NCI-H460 (cell line): ENCODE data around the gene DND1. TPM values are rescaled to one million over a fixed set of nuclear protein-coding genes. Genes with fewer than 3 reads are reported as not detected.
"Not testable (repeated sequence)": the region's sequence is repeated elsewhere in the genome, so short reads cannot be mapped to it uniquely, and the experiment has no call there.

Experiments used
- DNase-seq: peaks from one replicate; pipeline ENCODE4 v3.0.0-alpha.2; 2016; ENCODE audit warnings: low read depth; ENCODE audit errors: extremely low read depth
- small RNA-seq, 2 experiments: library from RNA; depleted of rRNA; stranded (forward); fragments of <200 nt; gene quantifications; one replicate each; pipeline ENCODE3, GENCODE V24; 2014
- total RNA-seq: library from RNA; depleted of rRNA; stranded (reverse); fragments of >200 nt; shearing (Covaris generic); gene quantifications from 2 replicates; pipeline ENCODE4 v1.2.3, GENCODE V29; 2014; rRNA removed

DND1 gene
- total RNA-seq, 1 experiment from 2014 or later, result 0.77 TPM

DNA sequence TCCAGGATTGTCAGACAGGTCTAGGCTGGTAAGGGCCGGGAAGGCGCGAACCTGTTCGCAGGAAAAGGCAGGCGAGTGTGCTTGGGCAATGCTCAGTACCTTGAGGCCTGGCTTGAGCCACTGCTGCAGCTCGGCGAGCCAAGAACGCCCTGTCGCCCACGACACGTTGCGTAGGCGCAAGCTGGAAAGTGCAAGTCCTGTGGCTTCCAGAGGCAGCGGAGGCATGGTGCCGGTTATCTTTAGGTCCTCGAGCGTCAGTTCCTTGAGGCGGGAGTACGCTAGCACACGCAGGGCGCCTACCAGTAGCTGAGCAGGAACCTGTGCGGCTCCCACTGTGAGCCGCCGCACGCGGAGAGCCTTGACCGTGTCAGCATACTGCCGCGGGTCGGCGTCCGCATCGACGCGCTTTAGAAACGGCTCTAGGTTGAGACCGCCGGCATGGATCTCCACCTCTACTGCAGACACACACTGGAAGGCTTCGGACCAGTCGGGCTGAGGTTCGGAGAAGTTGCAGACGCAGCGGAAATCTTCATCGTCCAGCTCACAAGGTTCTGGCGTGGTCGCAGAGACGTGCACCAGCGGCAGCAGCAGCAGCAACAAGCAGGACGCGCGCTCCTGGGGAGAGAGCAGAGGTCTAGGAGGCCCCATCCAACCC is 40.9 kb downstream of the DND1 start:
- no peak for DNase-seq

DNA sequence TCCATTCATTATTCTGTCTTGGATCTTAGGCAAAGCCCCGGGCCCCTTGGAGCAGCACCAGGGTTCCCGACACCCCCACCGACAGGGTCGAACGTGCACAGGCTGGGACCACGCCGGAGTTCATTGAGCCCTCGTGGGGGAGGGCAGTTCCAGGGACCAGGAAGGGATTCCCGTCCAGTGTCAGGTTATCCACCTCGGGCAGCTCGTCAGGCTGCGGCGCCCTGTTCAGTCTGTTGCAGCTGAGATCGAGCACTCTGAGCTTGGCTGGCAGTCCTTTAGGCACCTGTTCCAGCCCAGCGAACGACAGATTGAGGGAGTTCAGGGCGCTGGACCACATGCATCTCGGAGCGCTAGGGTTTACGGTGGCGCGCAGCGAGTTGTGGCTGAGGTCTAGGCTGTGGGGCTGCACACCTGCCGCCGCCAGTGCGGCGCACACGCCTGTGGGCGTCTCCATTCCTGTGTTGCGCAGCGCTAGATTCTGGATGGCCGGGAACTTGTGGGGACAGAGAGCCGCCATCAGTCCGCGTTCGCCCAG is 41.5 kb downstream of the DND1 start:
- DNase-seq, result no peak

DNA sequence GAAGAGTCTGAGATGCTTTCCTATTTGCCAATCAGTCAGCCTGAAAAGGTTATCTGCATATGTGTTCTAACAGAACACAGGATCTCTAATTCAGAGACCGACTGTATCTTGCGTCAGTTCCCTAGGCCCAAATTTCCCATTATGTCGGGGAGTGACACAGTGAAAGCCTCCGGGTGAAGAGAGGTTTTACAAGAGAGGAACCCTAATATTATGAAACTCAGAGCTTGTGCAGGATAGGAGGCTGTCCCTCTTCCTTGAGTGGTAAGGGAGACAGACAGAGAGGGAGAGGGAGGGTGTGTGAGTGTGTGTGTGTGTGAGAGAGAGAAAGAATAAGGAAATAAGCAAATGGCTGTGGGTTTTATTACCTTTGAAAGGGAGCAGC is 42.3 kb downstream of the DND1 start:
- DNase-seq, result no peak

DNA sequence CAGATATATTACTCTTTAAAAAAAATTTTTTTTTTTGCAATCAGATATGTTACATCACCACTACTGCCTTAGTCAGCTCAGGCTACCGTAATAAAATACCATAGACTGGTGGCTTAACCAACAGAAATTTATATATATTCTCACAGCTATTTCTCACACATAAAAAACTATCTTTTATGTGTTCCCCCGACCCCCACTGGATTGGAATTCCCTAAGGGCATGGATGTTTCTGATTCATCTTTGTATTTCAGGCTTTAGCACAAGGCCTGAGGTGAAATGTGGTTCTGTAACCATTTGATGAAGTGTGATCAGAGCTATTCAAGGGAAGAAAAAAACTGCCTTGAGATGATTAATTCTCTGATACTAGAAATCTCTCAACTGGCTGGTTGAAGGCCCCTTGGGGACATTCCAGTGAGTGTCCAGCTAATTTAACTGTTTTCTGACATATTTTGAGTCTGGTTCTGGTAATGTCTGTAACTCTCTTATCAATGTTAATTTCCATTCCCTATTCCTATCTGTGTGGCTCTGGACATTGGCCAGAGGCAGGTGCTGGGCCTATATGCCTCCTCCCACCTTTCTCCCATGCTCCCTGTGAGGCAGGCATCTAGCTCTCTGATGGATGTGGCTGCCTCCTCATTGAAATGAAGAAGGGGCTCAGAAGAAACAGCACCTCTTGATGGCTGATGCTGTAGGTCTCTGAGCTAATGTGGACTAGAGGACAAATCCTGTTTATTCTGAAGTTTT is 42.9 kb downstream of the DND1 start:
- no peak for DNase-seq

DNA sequence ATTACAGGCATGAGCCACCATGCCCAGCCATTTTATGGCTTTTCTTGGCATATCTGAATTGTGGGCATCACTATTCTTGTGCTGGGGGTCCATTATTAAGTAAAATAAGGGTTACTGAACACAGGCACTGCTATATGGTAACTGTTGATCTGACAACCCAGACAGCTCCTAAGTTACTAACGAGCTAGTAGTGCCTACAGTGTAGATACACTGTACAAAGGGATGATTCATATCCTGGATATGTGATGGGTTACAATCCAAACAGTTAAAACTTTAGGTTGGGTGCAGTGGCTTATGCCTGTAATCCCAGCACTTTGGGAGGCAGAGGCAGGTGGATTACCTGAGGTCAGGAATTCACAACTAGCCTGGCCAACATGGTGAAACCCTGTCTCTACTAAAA is 44.7 kb downstream of the DND1 start:
- DNase-seq, result no peak

DNA sequence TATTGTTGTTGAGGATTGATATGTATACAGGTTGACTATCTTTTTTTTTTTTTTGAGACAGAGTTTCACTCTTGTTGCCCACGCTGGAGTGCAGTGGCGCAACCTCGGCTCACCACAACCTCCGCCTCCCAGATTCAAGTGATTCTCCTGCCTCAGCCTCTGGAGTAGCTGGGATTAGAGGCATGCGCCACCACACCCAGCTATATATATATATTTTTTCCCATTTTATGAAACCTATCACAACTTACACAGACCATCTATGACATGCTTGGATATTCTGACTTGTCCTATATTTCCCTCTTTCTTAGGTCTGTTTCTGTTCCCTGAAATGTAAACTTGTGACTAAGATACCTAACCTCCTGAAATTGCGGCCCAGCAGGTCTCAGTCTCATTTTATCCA is 45.4 kb downstream of the DND1 start:
- DNase-seq, result no peak

DNA sequence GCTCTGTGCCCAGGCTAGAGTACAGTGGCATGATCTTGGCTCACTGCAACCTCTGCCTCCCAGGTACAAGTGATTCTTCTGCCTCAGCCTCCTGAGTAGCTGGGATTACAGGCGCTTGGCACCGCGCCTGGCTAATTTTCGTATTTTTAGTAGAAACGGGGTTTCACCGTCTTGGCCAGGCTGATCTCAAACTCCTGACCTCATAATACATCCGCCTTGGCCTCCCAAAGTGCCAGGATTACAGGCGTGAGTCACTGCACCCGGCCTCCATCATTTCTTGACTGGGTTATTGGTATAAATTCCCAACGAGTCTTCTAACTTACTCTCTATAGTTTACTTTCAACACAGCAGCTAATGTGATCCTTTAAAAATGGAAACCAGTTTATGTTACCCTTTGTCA is 48.5 kb downstream of the DND1 start:
- DNase-seq, result not testable (repeated sequence)

DNA sequence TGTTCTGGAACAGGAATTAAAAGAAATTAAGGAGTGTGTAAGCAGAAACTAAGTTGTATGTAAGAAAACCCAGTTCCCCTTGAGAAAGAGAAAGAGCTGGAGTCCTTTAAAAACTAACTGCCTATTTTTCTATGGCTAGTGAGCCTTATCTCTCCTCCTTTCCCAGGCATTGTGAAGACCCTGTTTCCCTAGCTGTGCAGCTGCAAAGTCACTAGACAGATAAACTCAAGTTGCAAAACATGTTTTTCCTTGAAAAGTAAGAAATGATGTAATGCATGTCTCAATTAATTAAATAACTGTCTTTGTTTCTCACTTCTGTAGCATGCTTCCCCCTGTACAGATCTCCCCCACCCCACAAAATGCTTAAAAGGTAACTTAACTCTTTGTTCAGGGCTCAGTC is 50.3 kb downstream of the DND1 start:
- not testable (repeated sequence) for DNase-seq

DNA sequence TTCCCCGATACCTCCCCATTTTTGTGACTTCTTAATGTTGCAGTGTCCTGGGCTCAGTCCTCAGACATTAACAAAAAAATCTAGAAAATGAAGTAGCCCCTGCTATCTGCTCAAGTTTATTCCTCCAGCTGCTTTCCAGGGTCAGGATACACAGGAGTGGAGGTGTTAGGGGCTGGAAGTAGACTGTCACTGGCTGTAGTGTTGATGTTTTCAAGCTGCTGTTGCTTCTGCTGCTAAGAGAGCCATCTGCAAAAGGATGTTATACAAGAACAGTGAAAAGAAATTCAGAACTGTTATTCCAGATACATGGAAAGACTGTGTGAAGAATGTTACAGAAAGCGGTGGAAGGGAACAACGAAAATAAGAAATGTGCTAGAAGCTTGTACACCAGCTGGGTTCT is 51.1 kb downstream of the DND1 start:
- no peak for DNase-seq

Small RNAs within 50 kb of the gene (small RNA-seq; reads per million reads assigned to genes)
- gene VTRNA1-1 (6.5 to 249 reads per million in 2 experiments), gene VTRNA1-2 (2.5 to 84.0 reads per million in 2 experiments)

Other genes with a start within 250 kb of the DND1 start
- gene EIF4EBP3, start 125.9 kb downstream of the DND1 start, total RNA-seq, result 1.4 and 1.7 TPM in 2 replicates
- 77.8 and 92.2 TPM in 2 replicates for gene SRA1, start 116.1 kb downstream of the DND1 start, total RNA-seq
- 9.8 and 12.6 TPM in 2 replicates for gene APBB3, start 109.0 kb downstream of the DND1 start, total RNA-seq
- gene SLC35A4, start 108.7 kb downstream of the DND1 start, total RNA-seq, result 39.1 and 42.2 TPM in 2 replicates
- gene CD14, start 40.4 kb downstream of the DND1 start, total RNA-seq, result 2.6 and 2.7 TPM in 2 replicates
- 9.5 and 13.8 TPM in 2 replicates for gene TMCO6, start 34.1 kb downstream of the DND1 start, total RNA-seq
- 64.3 and 78.9 TPM in 2 replicates for gene NDUFA2, start 25.9 kb downstream of the DND1 start, total RNA-seq
- gene IK, start 25.7 kb downstream of the DND1 start, total RNA-seq, result 114 and 121 TPM in 2 replicates
- gene WDR55, start 8.7 kb downstream of the DND1 start, total RNA-seq, result 22.9 and 25.1 TPM in 2 replicates
- gene HARS1, start 17.8 kb upstream of the DND1 start, total RNA-seq, result 80.8 and 85.3 TPM in 2 replicates
- 34.8 and 39.1 TPM in 2 replicates for gene HARS2, start 17.9 kb upstream of the DND1 start, total RNA-seq
- 60.1 and 62.5 TPM in 2 replicates for gene ZMAT2, start 26.9 kb upstream of the DND1 start, total RNA-seq
- gene PCDHA1, start 112.6 kb upstream of the DND1 start, total RNA-seq, result 0.07 and 0.12 TPM in 2 replicates
- gene PCDHA2, start 121.3 kb upstream of the DND1 start, total RNA-seq, result not detected in 2 replicates
- not detected in 2 replicates for gene PCDHA3, start 127.5 kb upstream of the DND1 start, total RNA-seq
- 0.09 TPM in 1 of 2 replicates, not detected in the other for gene PCDHA4, start 133.5 kb upstream of the DND1 start, total RNA-seq
- not detected in 2 replicates for gene PCDHA5, start 148.0 kb upstream of the DND1 start, total RNA-seq
- gene PCDHA6, start 154.4 kb upstream of the DND1 start, total RNA-seq, result not detected in 2 replicates
- gene PCDHA7, start 160.7 kb upstream of the DND1 start, total RNA-seq, result 0.15 TPM in 1 of 2 replicates, not detected in the other
- 0.05 TPM in 1 of 2 replicates, not detected in the other for gene PCDHA8, start 167.6 kb upstream of the DND1 start, total RNA-seq
- gene PCDHA9, start 174.8 kb upstream of the DND1 start, total RNA-seq, result 0.02 TPM in 1 of 2 replicates, not detected in the other
- gene PCDHA10, start 182.3 kb upstream of the DND1 start, total RNA-seq, result 0.03 and 0.05 TPM in 2 replicates
- not detected in 2 replicates for gene PCDHA11, start 195.4 kb upstream of the DND1 start, total RNA-seq
- gene PCDHA12, start 201.7 kb upstream of the DND1 start, total RNA-seq, result 4.4 and 5.6 TPM in 2 replicates
- gene PCDHA13, start 208.5 kb upstream of the DND1 start, total RNA-seq, result 1.2 and 1.3 TPM in 2 replicates